SIG-M5 (cell line): ENCODE data around the gene TTC27.

Experiments used
- DNase-seq: peaks from one replicate; lab custom pipeline; 2025; lab: John Stamatoyannopoulos, UW

TTC27 gene

GRCh38 chr2:32755666-32756065 lies 127.8 kb downstream of the TTC27 start:
- DNase-seq, result no peak

- DNase-seq, result no peak
Observed at GRCh38 chr2:32756074-32756727, 128.4 kb downstream of the TTC27 start.

- no peak for DNase-seq
Observed at GRCh38 chr2:32758232-32758631, 130.4 kb downstream of the TTC27 start.

GRCh38 chr2:32760628-32761027 lies 132.8 kb downstream of the TTC27 start:
- no peak for DNase-seq

GRCh38 chr2:32768387-32769174 lies 140.7 kb downstream of the TTC27 start:
- DNase-seq, result no peak

- no peak for DNase-seq
Observed at GRCh38 chr2:32770360-32770759, 142.5 kb downstream of the TTC27 start.

GRCh38 chr2:32772638-32773447 lies 145.0 kb downstream of the TTC27 start:
- DNase-seq, result no peak

- no peak for DNase-seq
Observed at GRCh38 chr2:32773448-32773808, 145.6 kb downstream of the TTC27 start.

- DNase-seq, result no peak
Observed at GRCh38 chr2:32775954-32776353, 148.1 kb downstream of the TTC27 start.

- no peak for DNase-seq
Observed at GRCh38 chr2:32777714-32778113, 149.9 kb downstream of the TTC27 start.

- no peak for DNase-seq
Observed at GRCh38 chr2:32780961-32781360, 153.1 kb downstream of the TTC27 start.

GRCh38 chr2:32783469-32783868 lies 155.6 kb downstream of the TTC27 start:
- no peak for DNase-seq

GRCh38 chr2:32783933-32784332 lies 156.1 kb downstream of the TTC27 start:
- DNase-seq, result no peak

GRCh38 chr2:32787207-32787606 lies 159.4 kb downstream of the TTC27 start:
- DNase-seq, result no peak

GRCh38 chr2:32788114-32788513 lies 160.3 kb downstream of the TTC27 start:
- no peak for DNase-seq

GRCh38 chr2:32792416-32792815 lies 164.6 kb downstream of the TTC27 start:
- no peak for DNase-seq

GRCh38 chr2:32798829-32799228 lies 171.0 kb downstream of the TTC27 start:
- DNase-seq, result no peak

- DNase-seq, result no peak
Observed at GRCh38 chr2:32801741-32802140, 173.9 kb downstream of the TTC27 start.

GRCh38 chr2:32802877-32803276 lies 175.0 kb downstream of the TTC27 start:
- no peak for DNase-seq

GRCh38 chr2:32804205-32804604 lies 176.4 kb downstream of the TTC27 start:
- no peak for DNase-seq

- no peak for DNase-seq
Observed at GRCh38 chr2:32805104-32806095, 177.6 kb downstream of the TTC27 start.

- DNase-seq, result no peak
Observed at GRCh38 chr2:32806857-32807256, 179.0 kb downstream of the TTC27 start.
